HepG2 (cell line): ENCODE measurements around the gene SEPTIN10. TPM values are rescaled to one million over a fixed set of nuclear protein-coding genes. Genes with fewer than 3 reads are reported as not detected.
A peak's percentile ranks its signal among the peaks of the same experiment; 100 is the strongest.

Experiments
- CBFB ChIP-seq: sonication (generic); formaldehyde crosslinking; IDR thresholded peaks from 2 replicates; pipeline ENCODE4 v1.4.0; 2020; ENCODE audit warnings: missing genetic modification reagents
- FOXM1 ChIP-seq: sonication (generic); formaldehyde crosslinking; IDR thresholded peaks from 2 replicates; pipeline ENCODE4 v1.5.0; 2020; ENCODE audit warnings: missing genetic modification reagents
- GMEB1 ChIP-seq: sonication (generic); formaldehyde crosslinking; IDR thresholded peaks from 2 replicates; pipeline ENCODE4 v1.5.1; 2020; ENCODE audit warnings: missing genetic modification reagents, mild to moderate bottlenecking, borderline replicate concordance
- HDAC1 ChIP-seq: sonication (generic); formaldehyde crosslinking; IDR thresholded peaks from 2 replicates; pipeline ENCODE4 v1.5.1; 2020; ENCODE audit warnings: mild to moderate bottlenecking, missing genetic modification reagents
- HNF1B ChIP-seq: sonication (generic); formaldehyde crosslinking; IDR thresholded peaks from 2 replicates; pipeline ENCODE4 v1.5.1; 2020; ENCODE audit warnings: mild to moderate bottlenecking, moderate library complexity, missing genetic modification reagents
- KLF15 ChIP-seq: sonication (generic); formaldehyde crosslinking; IDR thresholded peaks from 2 replicates; pipeline ENCODE4 v1.8.1; 2023; ENCODE audit warnings: borderline replicate concordance, mild to moderate bottlenecking, inconsistent platforms, missing genetic modification reagents, mixed read lengths
- SP4 ChIP-seq: sonication (generic); formaldehyde crosslinking; IDR thresholded peaks from 2 replicates; pipeline ENCODE4 v1.8.1; 2023; ENCODE audit warnings: mild to moderate bottlenecking, missing genetic modification reagents
- TAF15 ChIP-seq: fragments of 200-400 bp; formaldehyde crosslinking; IDR thresholded peaks from one replicate; pipeline ENCODE4 v1.6.1; 2018; ENCODE audit warnings: mild to moderate bottlenecking, low read depth, low read length; ENCODE audit not compliant: poor library complexity, severe bottlenecking
- ZBTB43 ChIP-seq: sonication (generic); formaldehyde crosslinking; conservative IDR thresholded peaks from 2 replicates; pipeline ENCODE4 v1.4.0; 2020; ENCODE audit warnings: missing genetic modification reagents
- ZNF264 ChIP-seq: sonication (generic); formaldehyde crosslinking; IDR thresholded peaks from 2 replicates; pipeline ENCODE4 v1.4.0; 2020; ENCODE audit warnings: missing genetic modification reagents
- ZNF430 ChIP-seq: sonication (generic); formaldehyde crosslinking; IDR thresholded peaks from 2 replicates; pipeline ENCODE4 v1.9.0; 2021; ENCODE audit warnings: mild to moderate bottlenecking, missing genetic modification reagents
- ZNF646 ChIP-seq: sonication (generic); formaldehyde crosslinking; IDR thresholded peaks from 2 replicates; pipeline ENCODE4 v1.9.0; 2021; ENCODE audit warnings: mild to moderate bottlenecking, missing genetic modification reagents
- polyA plus RNA-seq, 8 experiments: library from polyadenylated mRNA; depleted of rRNA in 3 of 8; stranded (reverse) in 7 of 8; unstranded in 1 of 8; fragments of >200 nt; fragmentation: Illumina TruSeq in 4 of 8; extraction: Trizol in 4 of 8; gene quantifications; 2 replicates each; pipeline versions ENCODE4 v1.2.1 to v1.2.3, GENCODE V29; 2011 to 2016; ENCODE audit warnings: low read depth in 4 of 8, missing spikeins in 1 of 8, mixed read lengths in 1 of 8; ENCODE audit not compliant: insufficient read depth in 1 of 8
- total RNA-seq, 5 experiments: library from RNA; depleted of rRNA; stranded (reverse); fragments of >200 nt; fragmentation: Illumina TruSeq; extraction: Trizol; gene quantifications; 2 replicates each; pipeline ENCODE4 v1.2.3, GENCODE V29; 2016; ENCODE audit warnings: low read depth in 1 of 5

The SEPTIN10 gene
- total and polyA plus RNA-seq, 2 of the 13 experiments (the other 11 are each of a cell fraction or from before 2014, with no cell fraction given) = 45.8 to 67.5 TPM

GRCh38 chr2:109614715-109615636 is 1.2 kb upstream of the SEPTIN10 start (continued):
- TF ChIP-seq ZNF646 (CRISPR knock-in tag) (no peak), GMEB1 (CRISPR knock-in tag) (no peak), HDAC1 (peak; percentile 79), TAF15 (peak; percentile 71), FOXM1 (CRISPR knock-in tag) (no peak), HNF1B (CRISPR knock-in tag) (0 out of 2 replicates have a peak, but pooled peaks have one; percentile 12), KLF15 (CRISPR knock-in tag) (peak; percentile 38), SP4 (CRISPR knock-in tag) (peak; percentile 53; the same call in 1 of the 2 replicates), ZNF264 (CRISPR knock-in tag) (peak; percentile 71), ZBTB43 (CRISPR knock-in tag) (0 out of 2 replicates have a peak, but pooled peaks have one; percentile 6), CBFB (CRISPR knock-in tag) (peak; percentile 79), ZNF430 (CRISPR knock-in tag) (peak; percentile 74)
- TF ChIP-seq, all 625 proteins: peak for 250
